PFSK-1 (cell line): ENCODE data around the gene SHQ1.

Source experiments
- FOXP2 ChIP-seq: optimal IDR thresholded peaks from 2 replicates; pipeline ENCODE3; 2011; ENCODE audit warnings: borderline replicate concordance, control low read depth, inconsistent platforms; ENCODE audit not compliant: insufficient read depth; ENCODE audit errors: extremely low read length, extremely low read depth
- POLR2AphosphoS5 ChIP-seq: IDR thresholded peaks from 2 replicates; pipeline ENCODE4 v1.6.1; 2012; ENCODE audit warnings: low read depth, mild to moderate bottlenecking, control low read depth, low read length, moderate library complexity
- SIN3A ChIP-seq: IDR thresholded peaks from 2 replicates; pipeline ENCODE4 v1.6.1; 2012; ENCODE audit warnings: mild to moderate bottlenecking, low read length, moderate library complexity, borderline replicate concordance; ENCODE audit not compliant: insufficient read depth
- TAF1 ChIP-seq: IDR thresholded peaks from 2 replicates; pipeline ENCODE4 v1.6.1; 2012; ENCODE audit warnings: low read length, control low read depth, borderline replicate concordance; ENCODE audit not compliant: insufficient read depth
- TF ChIP-seq, protein P1 (sequence below), 2 experiments: IDR thresholded peaks; 2 replicates each; pipeline versions ENCODE4 v1.6.1 to v1.8.0; 2011 to 2012; ENCODE audit warnings: low read depth in 2 of 2, low read length in 2 of 2, control low read depth in 1 of 2, inconsistent platforms in 1 of 2, mild to moderate bottlenecking in 1 of 2, moderate library complexity in 1 of 2; ENCODE audit not compliant: insufficient read depth in 1 of 2

The SHQ1 gene

GRCh38 chr3:72860846-72861245 lies 12.6 kb upstream of the SHQ1 start:
- TF ChIP-seq FOXP2, result no peak
- TF ChIP-seq, protein P1, sequence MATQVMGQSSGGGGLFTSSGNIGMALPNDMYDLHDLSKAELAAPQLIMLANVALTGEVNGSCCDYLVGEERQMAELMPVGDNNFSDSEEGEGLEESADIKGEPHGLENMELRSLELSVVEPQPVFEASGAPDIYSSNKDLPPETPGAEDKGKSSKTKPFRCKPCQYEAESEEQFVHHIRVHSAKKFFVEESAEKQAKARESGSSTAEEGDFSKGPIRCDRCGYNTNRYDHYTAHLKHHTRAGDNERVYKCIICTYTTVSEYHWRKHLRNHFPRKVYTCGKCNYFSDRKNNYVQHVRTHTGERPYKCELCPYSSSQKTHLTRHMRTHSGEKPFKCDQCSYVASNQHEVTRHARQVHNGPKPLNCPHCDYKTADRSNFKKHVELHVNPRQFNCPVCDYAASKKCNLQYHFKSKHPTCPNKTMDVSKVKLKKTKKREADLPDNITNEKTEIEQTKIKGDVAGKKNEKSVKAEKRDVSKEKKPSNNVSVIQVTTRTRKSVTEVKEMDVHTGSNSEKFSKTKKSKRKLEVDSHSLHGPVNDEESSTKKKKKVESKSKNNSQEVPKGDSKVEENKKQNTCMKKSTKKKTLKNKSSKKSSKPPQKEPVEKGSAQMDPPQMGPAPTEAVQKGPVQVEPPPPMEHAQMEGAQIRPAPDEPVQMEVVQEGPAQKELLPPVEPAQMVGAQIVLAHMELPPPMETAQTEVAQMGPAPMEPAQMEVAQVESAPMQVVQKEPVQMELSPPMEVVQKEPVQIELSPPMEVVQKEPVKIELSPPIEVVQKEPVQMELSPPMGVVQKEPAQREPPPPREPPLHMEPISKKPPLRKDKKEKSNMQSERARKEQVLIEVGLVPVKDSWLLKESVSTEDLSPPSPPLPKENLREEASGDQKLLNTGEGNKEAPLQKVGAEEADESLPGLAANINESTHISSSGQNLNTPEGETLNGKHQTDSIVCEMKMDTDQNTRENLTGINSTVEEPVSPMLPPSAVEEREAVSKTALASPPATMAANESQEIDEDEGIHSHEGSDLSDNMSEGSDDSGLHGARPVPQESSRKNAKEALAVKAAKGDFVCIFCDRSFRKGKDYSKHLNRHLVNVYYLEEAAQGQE (IDR thresholded peaks at IDR 0.05; ENCODE audit: insufficient read depth in 1 of 2, low read depth in 2 of 2, low read length in 2 of 2), result no peak
- TF ChIP-seq TAF1, result no peak
- no peak for TF ChIP-seq POLR2AphosphoS5
- no peak for TF ChIP-seq SIN3A

DNA sequence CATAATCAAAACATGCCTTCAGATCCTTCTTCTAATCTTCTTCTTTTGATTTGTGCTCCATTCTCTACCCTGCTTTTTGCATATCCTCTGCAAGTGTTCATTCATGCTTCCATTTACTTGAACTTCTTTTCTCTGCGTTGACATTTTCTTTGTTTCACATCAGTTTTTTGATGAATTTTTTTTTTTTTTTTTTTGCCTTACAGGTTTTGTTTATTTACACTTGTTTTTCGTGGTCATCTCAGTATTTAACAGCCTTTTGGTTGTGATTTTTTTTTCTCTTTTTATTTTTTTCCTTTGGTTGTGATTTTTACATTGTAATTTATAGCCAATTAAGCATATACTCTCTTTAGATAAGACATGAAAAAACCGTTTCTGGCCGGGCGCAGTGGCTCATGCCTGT lies 11.8 kb upstream of the SHQ1 start:
- TF ChIP-seq, protein P1 (IDR thresholded peaks at IDR 0.05; ENCODE audit: insufficient read depth in 1 of 2, low read depth in 2 of 2, low read length in 2 of 2), result no peak
- no peak for TF ChIP-seq TAF1
- no peak for TF ChIP-seq POLR2AphosphoS5
- TF ChIP-seq FOXP2, result no peak
- no peak for TF ChIP-seq SIN3A

- no peak for TF ChIP-seq POLR2AphosphoS5
- TF ChIP-seq, protein P1 (IDR thresholded peaks at IDR 0.05; ENCODE audit: insufficient read depth in 1 of 2, low read depth in 2 of 2, low read length in 2 of 2), result no peak
- no peak for TF ChIP-seq TAF1
- TF ChIP-seq SIN3A, result no peak
- no peak for TF ChIP-seq FOXP2
Measured at GRCh38 chr3:72855001-72855400, 6.8 kb upstream of the SHQ1 start.

- TF ChIP-seq SIN3A (no peak), TAF1 (no peak), POLR2AphosphoS5 (no peak), FOXP2 (no peak)
- TF ChIP-seq, protein P1 (IDR thresholded peaks at IDR 0.05; ENCODE audit: insufficient read depth in 1 of 2, low read depth in 2 of 2, low read length in 2 of 2), result no peak
Measured at GRCh38 chr3:72848703-72849081, 447 bp upstream of the SHQ1 start.

GRCh38 chr3:72847282-72847681 lies 963 bp downstream of the SHQ1 start:
- no peak for TF ChIP-seq SIN3A
